Peyer's patch (tissue), 4 donors: ENCODE results near the gene HRH2.

ENCODE experiments used
- POLR2A ChIP-seq, 2 donors: fragments of 450-650 bp; IDR thresholded peaks; one replicate each; pipeline ENCODE4 v1.5.1; 2017; ENCODE audit warnings: antibody characterized with exemption in 2 of 2, mild to moderate bottlenecking in 2 of 2, moderate library complexity in 2 of 2
- TF ChIP-seq, protein P1 (sequence below), 6 experiments: fragments of 450-650 bp in 4 of 6; fragments of 200-600 bp in 2 of 6; sonication (generic) in 1 of 6; IDR thresholded peaks; one replicate each; pipeline ENCODE4 v1.5.1; 2017 to 2019; ENCODE audit warnings: antibody characterized with exemption in 6 of 6, mild to moderate bottlenecking in 3 of 6, moderate library complexity in 1 of 6

DNA sequence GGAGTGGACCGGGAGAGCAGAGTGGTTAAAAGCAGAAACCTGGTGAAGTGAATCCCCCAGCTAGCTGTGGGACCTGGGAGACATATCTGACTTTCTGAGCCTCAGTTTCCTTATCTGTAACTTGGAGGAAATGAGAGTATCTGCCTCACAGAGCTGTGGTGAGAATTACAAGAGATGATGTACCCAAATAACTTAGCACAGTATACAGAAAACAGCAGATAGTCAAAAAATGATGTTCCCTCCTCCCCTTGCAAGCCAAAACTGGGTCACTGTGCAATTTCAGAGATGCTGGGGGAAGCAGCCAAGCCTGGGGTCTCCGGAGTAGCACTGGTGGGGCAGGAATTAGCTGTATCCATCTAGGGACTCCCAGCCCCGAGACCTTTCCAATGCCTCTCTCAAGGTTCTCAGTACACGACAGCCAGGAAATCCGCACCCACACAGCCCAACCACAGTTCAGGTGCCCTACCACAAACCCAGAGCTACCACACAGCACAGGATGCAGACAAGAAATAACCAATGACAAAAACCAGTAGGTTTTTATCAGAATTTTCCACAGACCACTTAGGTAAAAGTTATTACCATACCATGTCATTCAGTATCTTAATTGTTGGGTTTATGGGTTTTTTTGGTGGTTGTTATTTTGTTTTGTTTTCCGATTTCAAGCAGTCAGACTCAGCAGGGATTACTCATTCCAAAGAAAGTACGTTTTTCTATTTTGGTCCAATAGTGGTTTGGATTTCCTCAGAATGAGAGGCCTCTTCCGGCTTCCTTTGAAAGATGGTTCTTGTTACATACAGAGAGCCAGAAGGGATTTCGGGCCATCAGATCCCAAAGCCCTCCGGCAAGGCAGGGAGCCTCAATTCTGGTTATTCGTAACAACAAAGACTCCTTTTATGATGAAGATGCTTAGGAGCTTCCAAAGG, 4.9 kb upstream of the HRH2 start:
- TF ChIP-seq, protein P1, sequence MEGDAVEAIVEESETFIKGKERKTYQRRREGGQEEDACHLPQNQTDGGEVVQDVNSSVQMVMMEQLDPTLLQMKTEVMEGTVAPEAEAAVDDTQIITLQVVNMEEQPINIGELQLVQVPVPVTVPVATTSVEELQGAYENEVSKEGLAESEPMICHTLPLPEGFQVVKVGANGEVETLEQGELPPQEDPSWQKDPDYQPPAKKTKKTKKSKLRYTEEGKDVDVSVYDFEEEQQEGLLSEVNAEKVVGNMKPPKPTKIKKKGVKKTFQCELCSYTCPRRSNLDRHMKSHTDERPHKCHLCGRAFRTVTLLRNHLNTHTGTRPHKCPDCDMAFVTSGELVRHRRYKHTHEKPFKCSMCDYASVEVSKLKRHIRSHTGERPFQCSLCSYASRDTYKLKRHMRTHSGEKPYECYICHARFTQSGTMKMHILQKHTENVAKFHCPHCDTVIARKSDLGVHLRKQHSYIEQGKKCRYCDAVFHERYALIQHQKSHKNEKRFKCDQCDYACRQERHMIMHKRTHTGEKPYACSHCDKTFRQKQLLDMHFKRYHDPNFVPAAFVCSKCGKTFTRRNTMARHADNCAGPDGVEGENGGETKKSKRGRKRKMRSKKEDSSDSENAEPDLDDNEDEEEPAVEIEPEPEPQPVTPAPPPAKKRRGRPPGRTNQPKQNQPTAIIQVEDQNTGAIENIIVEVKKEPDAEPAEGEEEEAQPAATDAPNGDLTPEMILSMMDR (IDR thresholded peaks at IDR 0.05) = no peak
- no peak for TF ChIP-seq POLR2A (IDR thresholded peaks at IDR 0.05)
